Fibroblast of lung (primary cell): Measurements from ENCODE around the gene IZUMO4. TPM values are rescaled to one million over a fixed set of nuclear protein-coding genes. Genes with fewer than 3 reads are reported as not detected.

Experiments
- DNase-seq, 2 donors: peaks; one replicate each; pipeline versions ENCODE4 v3.0.0 to v3.0.0-alpha.2; 2010; ENCODE audit warnings: low read depth in 2 of 2
- H2AFZ ChIP-seq: 2 replicates; pipeline ENCODE4 v1.5.1; 2012; ENCODE audit warnings: low read length, control low read depth, inconsistent platforms
- H3K27ac ChIP-seq: 2 replicates; pipeline ENCODE4 v1.5.1; 2011; ENCODE audit warnings: low read length, control low read depth; ENCODE audit not compliant: insufficient read depth
- H3K27me3 ChIP-seq: 2 replicates; pipeline ENCODE4 v1.5.1; 2011; ENCODE audit warnings: mild to moderate bottlenecking, low read length; ENCODE audit not compliant: control insufficient read depth, insufficient read depth
- H3K36me3 ChIP-seq: 2 replicates; pipeline ENCODE4 v1.5.1; 2011; ENCODE audit warnings: low read length; ENCODE audit not compliant: control insufficient read depth, insufficient read depth
- H3K4me1 ChIP-seq: 2 replicates; pipeline ENCODE4 v1.5.1; 2011; ENCODE audit warnings: low read length; ENCODE audit not compliant: control insufficient read depth, insufficient read depth; ENCODE audit errors: extremely low read depth
- H3K4me2 ChIP-seq: 2 replicates; pipeline ENCODE4 v1.5.1; 2011; ENCODE audit warnings: low read length, control low read depth; ENCODE audit not compliant: insufficient read depth; ENCODE audit errors: extremely low read depth
- H3K4me3 ChIP-seq, 4 experiments: fragments of 200-600 bp in 1 of 4; sonication (generic) in 1 of 4; replicated peaks in 1 of 4; 2 replicates each; pipeline ENCODE4 v1.5.1; 2011 to 2016; ENCODE audit warnings: low read length in 4 of 4, low read depth in 3 of 4, mild to moderate bottlenecking in 3 of 4, control low read depth in 2 of 4, inconsistent platforms in 1 of 4, mixed read lengths in 1 of 4; ENCODE audit not compliant: insufficient read depth in 1 of 4; ENCODE audit errors: control extremely low read depth in 1 of 4
- H3K79me2 ChIP-seq: 2 replicates; pipeline ENCODE4 v1.5.1; 2012; ENCODE audit warnings: mild to moderate bottlenecking, low read length, inconsistent platforms; ENCODE audit not compliant: control insufficient read depth, insufficient read depth
- H3K9ac ChIP-seq: 2 replicates; pipeline ENCODE4 v1.5.1; 2011; ENCODE audit warnings: mild to moderate bottlenecking, low read length, control low read depth; ENCODE audit not compliant: insufficient read depth
- H3K9me3 ChIP-seq: 2 replicates; pipeline ENCODE4 v1.5.1; 2012; ENCODE audit warnings: low read depth, low read length; ENCODE audit not compliant: control insufficient read depth, insufficient read depth
- H4K20me1 ChIP-seq: 2 replicates; pipeline ENCODE4 v1.5.1; 2011; ENCODE audit warnings: low read length; ENCODE audit not compliant: control insufficient read depth, insufficient read depth; ENCODE audit errors: extremely low read depth
- CTCF ChIP-seq, 2 donors: IDR thresholded peaks in 1 of 2; conservative IDR thresholded peaks in 1 of 2; 1 replicate in 1 of 2; 2 replicates in 1 of 2; pipeline ENCODE4 v1.5.1; 2011 to 2012; ENCODE audit warnings: low read length in 2 of 2, control low read depth in 1 of 2, inconsistent platforms in 1 of 2, low read depth in 1 of 2, mild to moderate bottlenecking in 1 of 2
- EZH2 ChIP-seq: IDR thresholded peaks from 2 replicates; pipeline ENCODE4 v1.5.1; 2012; ENCODE audit warnings: low read length, control low read depth, mild to moderate bottlenecking; ENCODE audit errors: missing control alignments
- polyA plus RNA-seq, 2 donors: library from polyadenylated mRNA; depleted of rRNA in 1 of 2; stranded (reverse) in 1 of 2; unstranded in 1 of 2; fragments of >200 nt; gene quantifications; 2 replicates each; pipeline ENCODE4 v1.2.1, GENCODE V29; 2011 to 2012; ENCODE audit warnings: missing spikeins in 1 of 2
- total RNA-seq: library from RNA; depleted of rRNA; stranded (reverse); fragments of >200 nt; gene quantifications from 2 replicates; pipeline ENCODE4 v1.2.1, GENCODE V29; 2014

The IZUMO4 gene
- total and polyA plus RNA-seq, 2 donors (not counting 1 experiment from before 2014, with no cell fraction given), result 0.56 to 1.3 TPM

- Histone ChIP-seq H3K4me2 (no peak overlapping the region), H3K4me3 (no peak overlapping the region), H2AFZ (no peak overlapping the region), H4K20me1 (peaks cover 4% of the 10 kb centered on the region), H3K9me3 (no peaks in the 10 kb centered on the region), H3K79me2 (peaks cover 74% of the 10 kb centered on the region), H3K9ac (no peak overlapping the region), H3K4me1 (no peaks in the 10 kb centered on the region), H3K27me3 (no peaks in the 10 kb centered on the region), H3K27ac (no peak overlapping the region), H3K36me3 (peaks cover 23% of the 10 kb centered on the region)
- no peak for TF ChIP-seq EZH2
- TF ChIP-seq CTCF (conservative IDR thresholded peaks at IDR 0.05 in 1 of 2, IDR thresholded peaks at IDR 0.05 in 1 of 2; ENCODE audit: low read depth in 1 of 2, low read length in 2 of 2), result no peak
- no peak for DNase-seq
Measured at GRCh38 chr19:2140138-2140569, 43.4 kb downstream of the IZUMO4 start.

- no peak overlapping the region for H3K27ac ChIP-seq
- H3K79me2 ChIP-seq, result peaks cover 83% of the 10 kb centered on the region
- H3K36me3 ChIP-seq, result peaks cover 17% of the 10 kb centered on the region
- DNase-seq, result no peak
- TF ChIP-seq EZH2 (no peak), CTCF (conservative IDR thresholded peaks at IDR 0.05 in 1 of 2, IDR thresholded peaks at IDR 0.05 in 1 of 2; ENCODE audit: low read depth in 1 of 2, low read length in 2 of 2) (no peak)
- H3K4me3 ChIP-seq, result no peak overlapping the region
- H3K4me1 ChIP-seq, result no peaks in the 10 kb centered on the region
- no peaks in the 10 kb centered on the region for H3K27me3 ChIP-seq
- H3K4me2 ChIP-seq, result no peak overlapping the region
- no peaks in the 10 kb centered on the region for H3K9me3 ChIP-seq
- no peak overlapping the region for H2AFZ ChIP-seq
- H4K20me1 ChIP-seq, result peaks cover 4% of the 10 kb centered on the region
- H3K9ac ChIP-seq, result no peak overlapping the region
Measured at GRCh38 chr19:2142173-2142829, 45.6 kb downstream of the IZUMO4 start.

GRCh38 chr19:2144190-2144589 is 47.5 kb downstream of the IZUMO4 start:
- no peak for TF ChIP-seq CTCF (conservative IDR thresholded peaks at IDR 0.05 in 1 of 2, IDR thresholded peaks at IDR 0.05 in 1 of 2; ENCODE audit: low read depth in 1 of 2, low read length in 2 of 2)
- TF ChIP-seq EZH2, result no peak
- H3K4me1 ChIP-seq, result no peaks in the 10 kb centered on the region
- no peaks in the 10 kb centered on the region for H3K27me3 ChIP-seq
- H4K20me1 ChIP-seq, result peaks cover 4% of the 10 kb centered on the region
- no peak overlapping the region for H3K4me3 ChIP-seq
- H2AFZ ChIP-seq, result no peak overlapping the region
- DNase-seq, result no peak
- H3K4me2 ChIP-seq, result no peak overlapping the region
- peaks cover 91% of the 10 kb centered on the region for H3K79me2 ChIP-seq
- H3K27ac ChIP-seq, result no peak overlapping the region
- peaks cover 11% of the 10 kb centered on the region for H3K36me3 ChIP-seq
- H3K9me3 ChIP-seq, result no peaks in the 10 kb centered on the region
- H3K9ac ChIP-seq, result no peak overlapping the region
